A204.1 (cell line): ENCODE measurements around the gene ZNF521.
"Not testable (repeated sequence)": the region's sequence is repeated elsewhere in the genome, so short reads cannot be mapped to it uniquely, and the experiment has no call there.

Experiments
- FAIRE-seq: peaks from 2 replicates; lab custom pipeline; 2012; peaks lifted over from hg19 to GRCh38; lab: Jason Lieb, UNC

ZNF521 gene

DNA sequence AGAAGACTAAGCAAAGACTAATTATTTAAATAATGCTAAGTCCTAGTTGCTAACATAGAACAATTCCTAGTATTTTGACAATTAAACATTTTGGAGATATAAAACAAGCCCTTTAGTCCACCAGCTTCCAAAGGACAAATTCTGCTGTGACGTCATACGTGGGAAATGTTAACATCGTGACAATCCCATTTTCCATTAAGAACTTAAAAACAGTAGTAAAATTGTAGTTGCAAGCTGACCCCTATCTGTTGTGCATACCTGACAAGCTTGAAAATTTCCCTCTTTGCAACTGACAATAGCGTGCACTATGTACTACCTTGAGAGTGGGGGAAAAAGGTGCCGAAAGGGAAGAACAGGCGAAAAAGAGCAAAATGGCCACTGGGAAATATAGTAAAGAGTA is 279.8 kb downstream of the ZNF521 start:
- no peak for FAIRE-seq

DNA sequence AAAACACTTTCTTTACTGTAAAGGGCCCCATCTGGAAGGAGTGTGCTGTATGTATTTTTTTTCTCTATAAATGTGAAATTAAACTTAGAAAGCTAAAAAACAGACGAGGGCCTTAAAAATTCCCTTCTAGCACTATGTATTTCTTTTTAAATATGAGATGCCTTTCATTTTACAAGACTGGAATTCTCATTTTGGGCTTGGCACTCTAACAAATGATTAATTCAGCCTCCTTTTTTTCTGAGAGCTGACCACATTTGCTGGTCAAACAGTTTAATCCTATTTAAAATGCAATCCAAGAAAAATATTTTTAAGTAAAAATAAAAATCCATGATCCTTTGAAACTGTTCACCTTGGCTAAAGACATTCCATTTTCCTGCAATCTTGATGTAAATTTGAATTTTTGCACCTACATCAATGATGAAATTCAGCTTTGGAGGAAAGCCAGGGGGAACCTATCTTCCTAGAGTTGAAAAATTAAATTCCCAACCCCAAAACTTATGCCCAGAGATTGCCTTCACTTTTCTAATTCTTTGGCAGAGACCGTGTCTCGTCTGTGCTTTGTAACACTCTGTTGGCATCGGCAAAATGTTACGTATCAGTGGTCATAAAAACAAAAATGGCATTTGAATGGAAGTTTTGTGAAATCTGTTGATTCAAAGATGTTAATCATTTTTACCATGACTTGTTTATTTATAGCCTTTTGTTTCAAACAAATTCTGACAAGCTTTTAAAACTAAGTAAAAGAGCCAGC is 284.5 kb downstream of the ZNF521 start:
- no peak for FAIRE-seq

DNA sequence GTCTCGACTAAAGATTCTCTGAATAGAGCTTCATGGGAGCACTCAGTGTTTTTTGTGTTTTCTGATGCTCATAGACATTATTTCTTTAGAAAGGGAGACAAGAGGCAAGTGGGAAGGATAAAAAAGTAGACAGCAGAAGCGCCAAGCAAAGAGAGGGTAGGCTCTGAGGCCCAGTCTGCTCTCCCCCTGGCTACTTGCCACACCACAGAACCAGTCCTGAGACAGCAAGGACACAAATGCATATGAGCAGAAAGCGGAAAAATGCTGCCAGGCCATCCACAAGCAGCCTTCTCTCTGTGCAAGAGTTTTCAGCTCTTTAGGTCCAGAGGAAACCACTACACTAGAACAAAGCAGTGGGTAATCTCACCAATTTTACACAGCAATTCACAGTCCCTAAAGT is 285.4 kb downstream of the ZNF521 start:
- FAIRE-seq: no peak

DNA sequence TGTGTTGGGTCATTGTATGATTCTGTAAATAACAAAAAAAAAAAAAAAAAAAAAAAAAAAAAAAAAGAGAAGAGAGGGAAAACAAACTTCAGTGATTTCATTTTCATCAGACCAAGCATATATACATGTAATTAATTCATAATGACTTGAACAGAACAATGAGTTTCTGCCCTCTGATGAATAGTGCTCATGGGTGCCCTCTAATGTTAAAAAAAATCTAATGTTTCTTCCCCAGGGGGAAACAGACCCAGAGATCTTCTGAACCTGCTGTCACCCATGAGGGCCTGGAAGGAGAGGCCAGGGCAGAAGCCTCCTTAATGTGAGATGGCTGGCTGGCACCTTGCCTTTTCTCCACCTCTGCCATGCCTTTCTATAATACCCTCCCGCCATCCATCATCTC is 289.2 kb downstream of the ZNF521 start:
- FAIRE-seq: no peak

DNA sequence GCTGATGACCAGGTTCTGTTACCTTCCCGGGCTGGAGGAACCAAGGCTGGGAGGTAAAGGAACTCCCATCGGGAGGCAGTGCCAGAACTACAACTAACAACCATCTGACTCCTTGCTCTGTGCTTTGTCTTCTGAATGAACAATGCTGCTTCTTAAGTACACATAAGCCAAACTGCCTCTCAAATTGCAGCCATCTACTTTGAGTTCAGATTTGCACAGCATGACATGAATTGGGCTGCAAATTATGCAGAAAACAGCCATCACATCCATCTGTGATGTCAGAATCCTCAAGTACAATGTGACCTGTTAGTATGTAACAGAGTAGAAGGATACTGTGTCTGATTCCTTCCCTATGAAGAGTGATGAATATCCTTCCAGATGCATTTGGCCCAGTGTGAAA is 290.6 kb downstream of the ZNF521 start:
- FAIRE-seq: no peak

DNA sequence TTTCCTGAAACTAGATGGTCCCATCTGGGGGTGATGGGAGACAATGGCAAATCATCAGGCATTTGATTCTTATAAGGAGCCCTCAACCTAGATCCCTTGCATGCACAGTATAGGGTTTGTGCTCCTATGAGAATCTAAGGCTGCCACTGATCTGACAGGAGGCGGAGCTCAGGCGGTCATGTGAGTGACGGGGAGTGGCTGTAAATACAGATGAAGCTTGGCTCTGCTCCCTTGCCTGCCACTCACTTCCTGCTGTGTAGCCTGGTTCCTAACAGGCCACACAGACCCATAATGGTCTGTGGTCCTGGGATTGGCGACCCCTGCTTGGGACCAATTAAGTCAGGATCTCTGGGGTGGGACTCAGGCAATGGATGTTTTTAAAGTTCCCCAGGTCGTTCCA is 293.4 kb downstream of the ZNF521 start:
- no peak for FAIRE-seq

DNA sequence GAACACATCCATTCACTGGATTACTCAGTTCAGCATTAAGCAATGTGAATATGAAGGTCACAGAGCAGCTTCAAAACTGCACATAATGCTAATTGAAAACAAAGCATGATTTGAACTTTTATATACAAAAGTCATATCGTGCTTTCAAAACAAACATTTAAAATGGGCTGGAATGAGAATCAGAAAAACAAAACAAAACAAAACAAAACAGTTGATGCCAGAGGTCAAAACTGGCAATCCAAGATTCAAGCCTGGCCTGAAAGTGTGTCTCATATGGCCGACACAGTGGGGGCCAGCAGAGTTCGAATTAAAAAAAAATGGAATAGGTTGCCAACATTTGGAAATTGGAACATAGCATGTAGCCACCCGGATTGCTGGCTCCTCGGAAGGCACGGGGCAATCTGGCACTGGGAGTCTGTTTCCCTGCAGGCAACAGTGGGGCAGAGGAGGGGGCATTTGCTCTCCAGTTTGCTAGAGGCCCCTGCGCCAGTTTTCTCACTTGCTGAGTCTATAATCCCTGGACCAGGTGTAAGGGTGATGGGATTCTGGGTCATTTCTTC is 294.4 kb downstream of the ZNF521 start:
- no peak for FAIRE-seq

DNA sequence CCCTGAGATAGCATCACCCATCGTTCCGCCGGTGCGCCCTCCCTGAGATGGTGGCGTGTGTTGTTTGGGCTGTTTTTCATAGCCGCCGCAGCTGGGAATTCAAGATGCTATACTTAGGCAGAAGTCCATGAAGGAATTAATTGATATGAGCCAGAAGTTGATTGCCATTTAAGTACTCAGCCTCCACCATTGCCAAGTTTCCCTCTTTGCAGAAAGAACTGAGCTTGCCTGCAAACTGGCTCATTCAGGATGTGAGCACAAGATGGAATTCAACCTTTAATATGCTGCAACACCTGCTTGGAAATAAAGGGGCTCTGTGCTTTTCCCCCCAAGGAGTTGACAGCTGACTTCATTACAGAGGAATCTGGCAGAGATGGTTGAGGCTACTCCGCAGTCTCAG is 295.5 kb downstream of the ZNF521 start:
- FAIRE-seq: no peak

DNA sequence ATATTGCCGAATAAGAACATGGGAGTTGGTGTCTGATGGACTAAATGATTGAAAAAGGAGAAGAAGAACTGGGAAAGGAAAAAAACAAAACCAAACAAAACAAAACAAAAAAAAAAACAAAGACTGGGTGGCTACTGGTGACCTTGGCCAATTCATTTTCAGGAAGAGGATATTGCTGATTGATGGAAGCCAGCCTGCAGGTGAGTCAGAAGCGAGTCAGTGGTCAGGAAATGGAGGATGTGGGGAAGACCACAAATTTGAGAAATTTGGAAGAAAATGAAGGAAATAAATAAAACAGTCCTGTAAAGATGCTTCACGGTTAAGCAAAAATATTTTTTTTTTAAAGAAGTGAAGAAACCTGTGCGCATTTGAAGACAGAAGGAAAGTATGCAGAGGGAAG is 296.9 kb downstream of the ZNF521 start:
- no peak for FAIRE-seq

DNA sequence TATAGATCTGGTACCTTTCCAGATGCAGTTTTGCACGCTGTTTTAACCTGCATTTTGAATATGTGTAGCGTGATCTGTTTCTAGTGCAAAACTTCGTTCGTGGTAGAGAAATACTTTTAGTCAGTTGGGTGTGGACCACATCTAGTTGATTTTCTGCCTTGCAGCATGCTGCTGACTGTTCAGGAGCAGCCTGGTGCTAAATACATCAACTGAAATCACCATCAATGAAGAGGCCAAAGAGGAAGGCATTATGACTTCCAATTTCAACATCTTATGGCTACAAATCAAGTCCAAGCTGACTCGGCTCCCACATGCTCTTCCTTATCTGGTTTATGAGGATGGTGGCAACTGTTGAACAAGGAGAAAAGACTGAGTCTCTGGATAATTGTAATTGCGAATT is 298.5 kb downstream of the ZNF521 start:
- no peak for FAIRE-seq

DNA sequence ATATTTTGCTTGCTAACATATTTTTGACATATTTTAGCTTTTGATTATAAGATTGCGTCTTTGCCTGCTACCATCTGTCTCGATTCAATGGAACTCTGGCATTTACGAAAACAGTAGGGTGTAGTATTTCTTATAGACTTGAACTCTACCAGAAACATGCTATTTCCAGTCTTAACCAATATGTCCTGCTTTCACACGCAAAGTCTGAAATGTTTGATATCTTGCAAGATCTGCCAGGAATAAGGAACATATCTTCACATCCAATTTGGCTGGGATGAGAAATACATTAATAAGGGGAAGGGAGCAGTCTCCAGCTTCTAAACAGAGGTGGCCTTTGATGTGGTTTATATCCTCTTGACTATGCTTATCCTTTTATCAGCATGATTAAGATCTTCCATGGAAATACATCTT is 299.4 kb downstream of the ZNF521 start:
- FAIRE-seq: no peak

DNA sequence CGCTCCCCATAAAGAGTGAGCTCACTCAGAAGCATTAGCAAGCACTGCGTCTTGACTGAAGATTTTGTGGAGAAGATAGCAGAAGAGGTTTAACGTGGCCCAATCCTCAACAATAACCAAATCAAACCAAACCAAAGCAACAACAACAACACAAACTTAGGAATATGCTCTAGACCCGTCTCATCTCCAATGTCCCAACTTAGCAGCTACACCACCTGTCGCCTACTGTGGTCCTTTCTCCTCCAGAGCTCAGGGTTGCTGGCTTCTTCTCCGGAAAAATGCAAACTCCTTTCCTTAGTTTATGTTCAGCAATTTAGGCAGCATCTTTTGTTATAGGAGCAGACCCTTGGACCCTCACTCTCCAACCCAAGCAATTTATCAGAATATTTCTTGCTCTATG is 301.4 kb downstream of the ZNF521 start:
- no peak for FAIRE-seq

DNA sequence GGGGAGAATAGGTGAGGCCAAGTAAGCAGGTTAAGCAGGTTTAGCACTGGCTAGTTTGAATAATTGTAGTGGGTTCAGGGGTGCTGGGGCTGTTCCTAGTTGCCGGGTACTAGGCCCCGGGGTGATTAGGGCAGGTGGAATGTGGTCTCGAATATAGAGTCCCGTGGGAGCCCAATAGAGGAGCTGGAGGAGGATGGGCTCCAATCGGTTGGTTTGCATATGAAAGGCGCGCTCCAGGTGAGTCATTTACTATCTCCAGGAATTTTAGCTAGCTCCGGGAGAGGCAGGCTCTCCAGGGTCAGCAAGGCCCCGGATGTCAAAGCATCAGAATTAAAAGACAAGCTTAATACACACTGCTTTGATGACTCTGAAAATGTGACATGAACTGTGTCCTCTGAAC is 304.0 kb downstream of the ZNF521 start:
- no peak for FAIRE-seq

DNA sequence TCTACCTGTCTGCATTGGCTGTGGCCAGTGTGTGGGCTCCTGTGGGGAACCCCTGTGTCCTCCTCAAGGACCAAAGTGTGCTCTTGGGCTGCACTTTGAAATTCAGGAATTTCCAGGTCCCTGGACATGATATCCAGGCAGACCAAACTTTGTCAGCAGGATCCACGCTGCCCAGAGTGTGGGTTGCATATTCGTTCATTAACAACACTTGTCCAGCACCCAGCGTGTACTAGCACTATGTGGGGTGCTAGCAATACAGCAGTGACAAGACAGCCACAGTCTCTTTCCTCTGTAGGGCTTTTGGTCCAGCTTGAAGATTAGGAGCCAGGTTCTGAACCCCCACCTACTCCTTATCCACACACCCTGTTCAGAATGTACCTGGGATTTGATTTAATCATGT is 304.5 kb downstream of the ZNF521 start:
- no peak for FAIRE-seq

DNA sequence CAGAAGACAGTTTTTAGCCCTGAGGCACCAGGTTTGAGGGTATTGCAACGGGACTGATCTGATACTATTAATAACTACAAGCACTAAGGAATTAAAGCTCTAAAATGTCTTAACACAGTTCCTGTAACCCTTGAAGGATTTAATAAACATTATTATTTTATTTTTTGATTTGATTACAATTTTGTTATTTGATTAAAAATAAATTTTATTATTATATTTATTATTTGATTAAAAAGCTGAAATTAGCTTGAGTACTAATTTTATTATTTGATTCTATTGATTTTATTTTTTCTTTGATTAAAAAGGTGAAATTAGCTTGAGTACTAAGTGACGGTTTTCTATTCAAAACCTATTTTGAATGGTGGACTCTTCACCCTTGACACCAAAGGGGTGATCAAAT is 307.3 kb downstream of the ZNF521 start:
- FAIRE-seq: no peak

DNA sequence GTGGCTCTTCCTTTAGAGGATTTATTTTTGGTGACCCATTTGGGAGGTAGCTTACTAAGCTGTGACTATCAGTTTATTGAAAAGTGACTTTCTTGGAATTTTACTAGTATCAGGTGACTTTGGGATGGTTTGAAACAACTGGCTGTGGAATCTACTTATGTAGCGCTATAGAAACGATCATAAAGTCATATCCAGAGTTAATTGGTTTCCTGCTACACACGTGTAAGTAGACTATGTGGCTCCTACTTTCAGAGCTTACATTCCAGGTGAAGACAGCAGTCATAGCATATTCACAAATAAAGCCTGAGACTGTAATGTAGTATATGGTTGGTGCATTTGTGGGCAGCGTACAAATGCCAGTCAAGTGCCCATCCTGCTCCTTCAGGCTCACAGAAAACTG is 308.9 kb downstream of the ZNF521 start:
- FAIRE-seq: no peak

DNA sequence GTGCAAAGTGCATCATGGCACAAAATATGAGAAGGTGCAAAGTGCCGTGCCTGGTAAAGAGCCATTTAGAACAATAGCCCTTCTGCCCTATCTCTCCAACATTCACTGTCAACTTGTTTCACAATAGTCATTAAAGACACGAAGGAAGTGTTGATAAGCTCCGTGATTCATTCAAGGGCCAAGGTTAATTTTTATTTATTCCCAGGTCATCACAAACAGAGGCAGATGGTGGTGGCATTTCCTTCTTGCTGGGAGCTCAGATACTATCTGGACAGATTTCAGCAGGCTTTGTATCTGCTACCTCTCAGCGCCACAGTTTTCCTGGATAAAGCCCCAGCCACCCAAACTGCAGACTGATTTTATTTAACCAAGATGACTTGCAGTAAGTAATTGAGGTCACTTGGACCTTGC is 309.3 kb downstream of the ZNF521 start:
- FAIRE-seq: no peak

DNA sequence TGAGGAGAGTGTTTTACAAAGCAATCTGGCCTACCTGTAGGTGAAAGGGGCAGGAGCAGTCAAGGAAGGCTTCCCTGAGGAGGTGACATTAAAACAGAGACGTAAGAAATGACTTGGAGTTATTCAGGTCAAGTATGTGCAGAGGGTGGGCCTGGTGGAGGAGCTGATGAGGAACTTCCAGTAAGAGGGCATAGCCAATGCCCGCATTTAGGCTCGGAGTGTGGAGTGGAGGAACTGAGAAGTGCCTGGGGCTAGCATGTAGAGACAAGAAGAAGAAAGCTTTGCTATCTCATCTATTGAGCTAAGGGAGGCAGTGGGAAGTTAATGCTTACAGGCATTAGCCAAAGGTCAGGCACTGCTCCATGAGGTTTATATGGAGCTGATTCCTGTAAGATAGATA is 312.2 kb downstream of the ZNF521 start:
- FAIRE-seq: no peak

DNA sequence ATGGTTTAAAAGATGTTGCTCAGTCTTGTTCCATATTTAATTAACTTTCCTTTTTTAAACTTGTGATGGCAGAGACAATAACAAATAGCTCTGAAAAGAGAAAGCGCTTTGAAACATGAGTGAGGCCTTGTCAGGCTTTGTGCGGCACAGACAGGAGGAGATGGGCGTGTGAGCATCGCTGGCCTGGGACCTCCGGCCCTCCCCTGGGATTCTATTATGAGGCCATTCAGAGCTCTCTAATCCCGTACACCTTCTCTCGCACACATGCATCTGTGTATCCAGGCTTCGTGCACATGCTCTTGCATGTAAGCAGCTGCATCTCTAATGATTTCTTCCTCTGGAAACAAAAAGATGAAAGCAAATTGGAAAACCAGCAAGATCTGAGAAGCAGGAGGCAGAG is 313.7 kb downstream of the ZNF521 start:
- FAIRE-seq: no peak

DNA sequence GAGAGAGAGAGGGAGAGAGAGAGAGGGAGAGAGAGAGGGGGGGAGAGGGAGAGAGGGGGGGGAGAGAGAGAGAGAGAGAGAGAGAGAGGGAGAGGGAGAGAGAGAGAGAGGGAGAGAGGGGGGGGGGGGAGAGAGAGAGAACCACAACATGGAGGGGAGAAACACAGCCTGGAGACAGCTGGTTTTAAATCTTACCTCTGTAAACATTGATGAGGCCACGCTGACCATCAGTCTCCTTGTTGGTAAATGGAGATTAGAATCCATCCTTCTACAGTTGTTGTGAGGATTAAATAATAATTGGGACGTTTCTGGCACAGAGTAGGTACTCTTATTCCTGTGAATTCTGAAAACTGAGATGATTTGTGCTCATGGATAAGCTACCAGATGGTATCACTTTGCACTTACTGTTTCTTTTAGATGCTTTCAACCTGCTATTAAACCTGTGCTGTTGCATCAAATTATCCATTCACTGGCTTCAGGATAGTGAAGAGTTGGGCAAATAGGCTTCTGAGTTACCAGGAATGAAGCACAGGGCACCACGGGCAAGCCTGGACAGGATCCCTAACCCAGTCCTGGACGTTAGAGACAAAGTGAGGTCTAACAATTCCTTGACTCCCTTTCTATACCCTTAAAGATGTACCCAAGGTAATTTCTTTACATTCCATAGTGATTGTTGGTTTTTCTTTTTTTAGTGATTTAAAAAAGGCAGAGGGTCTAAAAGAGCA is 318.1 kb downstream of the ZNF521 start:
- no peak for FAIRE-seq

DNA sequence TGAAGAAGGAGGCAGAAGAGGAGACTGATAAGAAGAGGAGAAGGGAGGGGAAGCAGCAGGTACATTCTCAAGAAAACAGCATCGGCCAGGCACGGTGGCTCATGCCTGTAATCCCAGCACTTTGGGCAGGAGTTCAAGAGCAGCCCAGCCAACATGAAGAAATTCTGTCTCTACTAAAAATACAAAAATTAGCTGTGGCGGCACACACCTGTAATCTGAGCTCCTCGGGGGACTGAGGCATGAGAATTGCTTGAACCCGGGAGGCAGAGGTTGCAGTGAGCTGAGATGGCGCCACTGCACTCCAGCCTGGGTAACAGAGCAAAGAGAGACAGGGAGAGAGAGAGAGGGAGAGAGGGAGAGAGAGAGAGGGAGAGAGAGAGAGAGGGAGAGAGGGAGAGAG is 318.8 kb downstream of the ZNF521 start:
- not testable (repeated sequence) for FAIRE-seq

DNA sequence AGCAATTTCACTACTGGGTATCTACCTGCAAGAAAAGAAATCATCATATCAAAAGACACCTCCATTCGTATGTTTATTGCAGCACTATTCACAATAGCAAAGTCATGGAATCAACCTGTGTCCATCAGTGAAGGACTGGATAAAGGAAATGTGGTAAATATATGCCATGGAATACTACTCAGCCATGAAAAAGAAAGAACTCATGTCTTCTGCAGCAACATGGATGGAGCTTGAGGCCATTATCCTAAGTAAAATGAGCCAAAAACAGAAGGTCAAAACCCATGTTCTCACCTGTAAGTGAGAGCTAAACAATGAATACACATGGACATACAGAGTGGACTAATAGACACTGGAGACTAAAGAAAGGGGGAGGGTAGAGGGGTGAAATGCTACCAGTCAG is 322.2 kb downstream of the ZNF521 start:
- no peak for FAIRE-seq

DNA sequence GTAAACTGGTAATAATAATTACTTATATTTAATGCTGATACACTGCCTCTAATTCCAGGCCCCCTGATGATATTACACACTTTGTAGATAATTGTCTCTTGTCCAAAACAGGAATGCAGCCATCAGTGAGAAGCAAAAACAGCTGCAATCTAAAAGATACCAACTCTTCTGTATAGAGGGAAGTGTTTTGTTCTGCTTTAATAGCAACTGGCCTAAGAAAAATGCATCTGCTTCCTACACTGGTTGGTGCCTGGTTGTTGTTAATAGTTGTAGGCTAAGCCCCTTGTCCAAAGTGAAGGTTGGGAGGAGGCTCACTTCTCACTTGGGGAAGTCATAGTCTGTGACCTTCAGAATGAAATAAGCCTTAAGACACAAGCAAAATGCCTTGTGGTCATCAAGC is 332.0 kb downstream of the ZNF521 start:
- FAIRE-seq: no peak
